Endothelial cell of umbilical vein (primary cell): Measurements from ENCODE around the gene ORM2.

Experiments used
- EZH2 ChIP-seq: IDR thresholded peaks from 2 replicates; pipeline ENCODE4 v1.6.1; 2012; ENCODE audit warnings: borderline replicate concordance, low read depth, mild to moderate bottlenecking, moderate library complexity, low read length, inconsistent platforms; ENCODE audit not compliant: severe bottlenecking
- FOS ChIP-seq: IDR thresholded peaks from 2 replicates; pipeline ENCODE4 v1.6.1; 2011; ENCODE audit warnings: mild to moderate bottlenecking, low read length, moderate library complexity, borderline replicate concordance; ENCODE audit not compliant: insufficient read depth
- JUN ChIP-seq: IDR thresholded peaks from 2 replicates; pipeline ENCODE4 v1.6.1; 2011; ENCODE audit warnings: borderline replicate concordance, low read depth; ENCODE audit not compliant: insufficient read length, insufficient read depth
- MYC ChIP-seq: IDR thresholded peaks from one replicate; pipeline ENCODE4 v1.6.1; 2011; ENCODE audit warnings: mild to moderate bottlenecking, low read depth, low read length
- POLR2A ChIP-seq: IDR thresholded peaks from 2 replicates; pipeline ENCODE4 v1.6.1; 2012; ENCODE audit warnings: low read depth, mild to moderate bottlenecking, control low read depth, low read length
- TF ChIP-seq, protein P1 (sequence below), 2 donors: IDR thresholded peaks; 1 replicate in 1 of 2; 2 replicates in 1 of 2; pipeline ENCODE4 v1.5.1; 2011; ENCODE audit warnings: low read length in 2 of 2, mild to moderate bottlenecking in 2 of 2, moderate library complexity in 2 of 2, control low read depth in 1 of 2, inconsistent platforms in 1 of 2, low read depth in 1 of 2; ENCODE audit not compliant: insufficient read depth in 1 of 2; ENCODE audit errors: extremely low read depth in 1 of 2

DNA sequence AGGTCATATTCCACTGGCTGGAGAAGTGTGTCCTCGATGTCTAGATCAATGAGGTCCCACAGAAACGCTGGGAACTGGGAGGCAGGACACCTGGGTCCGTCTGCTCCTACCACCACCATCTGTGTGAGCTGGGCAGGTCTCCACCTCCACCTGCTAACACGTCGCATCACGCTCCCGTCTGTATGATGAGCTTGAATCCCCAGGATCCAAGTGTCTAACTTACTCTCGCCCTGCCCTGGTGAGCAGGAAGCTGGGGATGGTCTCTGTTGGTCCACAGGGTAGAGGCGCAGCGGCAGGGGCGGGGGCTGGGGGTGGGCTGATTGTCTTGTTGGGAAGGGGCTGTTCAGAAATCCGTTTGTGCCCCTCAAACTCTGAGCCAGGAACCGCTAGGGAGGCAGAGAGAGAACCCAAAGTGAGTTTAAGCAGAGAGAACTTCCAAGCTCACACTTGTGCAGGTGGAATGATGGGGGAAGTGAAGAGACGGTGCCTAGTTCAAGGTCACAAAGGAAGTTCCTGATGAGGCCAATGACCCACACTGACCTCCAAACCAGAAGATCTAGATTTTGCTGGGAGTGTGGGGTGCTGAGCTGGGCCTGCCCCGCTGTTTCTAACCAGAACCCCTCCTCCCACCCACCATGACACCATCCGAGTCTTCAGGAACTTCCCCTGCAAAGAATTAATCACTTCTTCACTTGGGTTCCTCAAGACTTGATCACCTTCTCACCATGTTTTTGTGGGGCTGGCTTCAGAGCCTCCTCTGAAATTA lies 21.1 kb downstream of the ORM2 start:
- TF ChIP-seq EZH2 (no peak), JUN (no peak), POLR2A (no peak), MYC (no peak), FOS (no peak)
- TF ChIP-seq, protein P1, sequence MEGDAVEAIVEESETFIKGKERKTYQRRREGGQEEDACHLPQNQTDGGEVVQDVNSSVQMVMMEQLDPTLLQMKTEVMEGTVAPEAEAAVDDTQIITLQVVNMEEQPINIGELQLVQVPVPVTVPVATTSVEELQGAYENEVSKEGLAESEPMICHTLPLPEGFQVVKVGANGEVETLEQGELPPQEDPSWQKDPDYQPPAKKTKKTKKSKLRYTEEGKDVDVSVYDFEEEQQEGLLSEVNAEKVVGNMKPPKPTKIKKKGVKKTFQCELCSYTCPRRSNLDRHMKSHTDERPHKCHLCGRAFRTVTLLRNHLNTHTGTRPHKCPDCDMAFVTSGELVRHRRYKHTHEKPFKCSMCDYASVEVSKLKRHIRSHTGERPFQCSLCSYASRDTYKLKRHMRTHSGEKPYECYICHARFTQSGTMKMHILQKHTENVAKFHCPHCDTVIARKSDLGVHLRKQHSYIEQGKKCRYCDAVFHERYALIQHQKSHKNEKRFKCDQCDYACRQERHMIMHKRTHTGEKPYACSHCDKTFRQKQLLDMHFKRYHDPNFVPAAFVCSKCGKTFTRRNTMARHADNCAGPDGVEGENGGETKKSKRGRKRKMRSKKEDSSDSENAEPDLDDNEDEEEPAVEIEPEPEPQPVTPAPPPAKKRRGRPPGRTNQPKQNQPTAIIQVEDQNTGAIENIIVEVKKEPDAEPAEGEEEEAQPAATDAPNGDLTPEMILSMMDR (IDR thresholded peaks at IDR 0.05; ENCODE audit: extremely low read depth in 1 of 2, insufficient read depth in 1 of 2, low read depth in 1 of 2, low read length in 2 of 2): no peak
